ENCODE results near the gene TCP10L. TPM values are rescaled to one million over a fixed set of nuclear protein-coding genes. Genes with fewer than 3 reads are reported as not detected.

The TCP10L gene
- total and polyA plus RNA-seq, 2 of the 13 experiments (the other 11 are each of a cell fraction or from before 2014, with no cell fraction given) = 0.90 to 2.4 TPM

DNA sequence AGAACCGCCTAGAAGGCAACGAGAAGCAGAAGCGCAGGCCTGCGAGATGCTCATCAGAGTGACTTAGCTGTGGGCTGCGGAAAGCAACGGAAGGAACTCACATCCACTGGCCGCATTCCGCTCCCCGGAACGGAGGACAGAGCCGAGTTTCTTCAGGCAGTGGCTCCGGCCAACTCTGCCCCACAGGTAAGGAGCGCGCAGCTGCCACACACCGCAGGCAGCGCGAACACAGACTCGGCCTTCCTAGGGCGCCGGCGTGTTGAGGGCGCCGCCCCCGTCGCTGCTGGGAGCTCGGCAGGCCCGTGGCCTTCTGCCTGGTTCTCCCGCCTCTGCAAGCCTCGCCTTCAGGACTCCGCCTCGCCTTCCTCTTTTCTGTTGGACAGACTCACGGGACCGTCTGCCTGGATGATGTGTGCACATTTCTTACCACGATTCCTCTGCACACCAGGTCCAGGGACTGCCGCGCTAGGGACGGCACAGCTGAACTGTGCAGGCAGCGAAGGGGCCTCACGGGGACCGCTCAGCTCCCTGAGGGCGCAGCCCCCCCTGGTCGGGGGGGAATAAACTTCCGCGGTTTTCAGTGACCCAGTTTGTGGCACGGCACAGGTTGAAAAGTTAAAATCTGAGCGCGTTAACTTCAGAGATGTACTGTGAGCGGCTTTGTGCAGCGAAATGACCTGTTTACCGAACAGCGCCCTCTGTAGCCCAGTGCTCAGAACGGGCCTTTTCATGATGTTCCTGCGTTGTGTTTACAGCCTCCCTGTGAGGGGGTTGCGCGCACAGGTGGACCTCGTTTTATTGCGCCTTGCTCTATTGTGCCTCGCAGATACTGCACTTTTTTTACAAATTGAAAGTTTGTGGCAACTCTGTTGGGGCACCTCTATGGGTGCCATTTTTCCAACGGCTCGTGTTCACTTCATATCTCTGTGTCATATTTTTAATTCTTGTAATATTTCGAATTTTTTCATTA lies 15.8 kb downstream of the TCP10L start (continued):
- TF ChIP-seq CENPT (CRISPR knock-in tag; IDR thresholded peaks at IDR 0.05; ENCODE audit: low read depth) = no peak
- no peak for TF ChIP-seq KLF16 (CRISPR knock-in tag; IDR thresholded peaks at IDR 0.05)
- TF ChIP-seq, protein P1, sequence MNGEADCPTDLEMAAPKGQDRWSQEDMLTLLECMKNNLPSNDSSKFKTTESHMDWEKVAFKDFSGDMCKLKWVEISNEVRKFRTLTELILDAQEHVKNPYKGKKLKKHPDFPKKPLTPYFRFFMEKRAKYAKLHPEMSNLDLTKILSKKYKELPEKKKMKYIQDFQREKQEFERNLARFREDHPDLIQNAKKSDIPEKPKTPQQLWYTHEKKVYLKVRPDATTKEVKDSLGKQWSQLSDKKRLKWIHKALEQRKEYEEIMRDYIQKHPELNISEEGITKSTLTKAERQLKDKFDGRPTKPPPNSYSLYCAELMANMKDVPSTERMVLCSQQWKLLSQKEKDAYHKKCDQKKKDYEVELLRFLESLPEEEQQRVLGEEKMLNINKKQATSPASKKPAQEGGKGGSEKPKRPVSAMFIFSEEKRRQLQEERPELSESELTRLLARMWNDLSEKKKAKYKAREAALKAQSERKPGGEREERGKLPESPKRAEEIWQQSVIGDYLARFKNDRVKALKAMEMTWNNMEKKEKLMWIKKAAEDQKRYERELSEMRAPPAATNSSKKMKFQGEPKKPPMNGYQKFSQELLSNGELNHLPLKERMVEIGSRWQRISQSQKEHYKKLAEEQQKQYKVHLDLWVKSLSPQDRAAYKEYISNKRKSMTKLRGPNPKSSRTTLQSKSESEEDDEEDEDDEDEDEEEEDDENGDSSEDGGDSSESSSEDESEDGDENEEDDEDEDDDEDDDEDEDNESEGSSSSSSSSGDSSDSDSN (CRISPR knock-in tag; IDR thresholded peaks at IDR 0.05) = peak; percentile 98
- TF ChIP-seq KAT8 (CRISPR knock-in tag; IDR thresholded peaks at IDR 0.05) = peak; percentile 64
- peak in 1 of 2 experiments; percentile 5; a peak in 1 of 4 replicates for TF ChIP-seq EP300 (IDR thresholded peaks at IDR 0.05; ENCODE audit: low read depth in 2 of 2, low read length in 2 of 2)
- TF ChIP-seq EP300 (CRISPR knock-in tag; IDR thresholded peaks at IDR 0.05; ENCODE audit: borderline replicate concordance) = peak; percentile 8; the same call in 1 of the 2 replicates
- TF ChIP-seq SNAI1 (CRISPR knock-in tag; IDR thresholded peaks at IDR 0.05; ENCODE audit: borderline replicate concordance) = peak; percentile 77; the same call in 1 of the 2 replicates
- peak; percentile 93 for TF ChIP-seq FOXO1 (CRISPR knock-in tag; IDR thresholded peaks at IDR 0.05)
- no peak for TF ChIP-seq GPN1 (CRISPR knock-in tag; IDR thresholded peaks at IDR 0.05; ENCODE audit: borderline replicate concordance)
- no peak for TF ChIP-seq RARA (CRISPR knock-in tag; IDR thresholded peaks at IDR 0.05)
- TF ChIP-seq SRSF9 (IDR thresholded peaks at IDR 0.05; ENCODE audit: borderline replicate concordance, insufficient read depth, low read depth, low read length, poor library complexity, severe bottlenecking) = no peak
- 0 out of 2 replicates have a peak, but pooled peaks have one; percentile 47 for TF ChIP-seq SPEN (CRISPR knock-in tag; IDR thresholded peaks at IDR 0.05; ENCODE audit: low read depth)
- TF ChIP-seq SRF (IDR thresholded peaks at IDR 0.05; ENCODE audit: low read depth, low read length) = no peak
- TF ChIP-seq, protein P2, sequence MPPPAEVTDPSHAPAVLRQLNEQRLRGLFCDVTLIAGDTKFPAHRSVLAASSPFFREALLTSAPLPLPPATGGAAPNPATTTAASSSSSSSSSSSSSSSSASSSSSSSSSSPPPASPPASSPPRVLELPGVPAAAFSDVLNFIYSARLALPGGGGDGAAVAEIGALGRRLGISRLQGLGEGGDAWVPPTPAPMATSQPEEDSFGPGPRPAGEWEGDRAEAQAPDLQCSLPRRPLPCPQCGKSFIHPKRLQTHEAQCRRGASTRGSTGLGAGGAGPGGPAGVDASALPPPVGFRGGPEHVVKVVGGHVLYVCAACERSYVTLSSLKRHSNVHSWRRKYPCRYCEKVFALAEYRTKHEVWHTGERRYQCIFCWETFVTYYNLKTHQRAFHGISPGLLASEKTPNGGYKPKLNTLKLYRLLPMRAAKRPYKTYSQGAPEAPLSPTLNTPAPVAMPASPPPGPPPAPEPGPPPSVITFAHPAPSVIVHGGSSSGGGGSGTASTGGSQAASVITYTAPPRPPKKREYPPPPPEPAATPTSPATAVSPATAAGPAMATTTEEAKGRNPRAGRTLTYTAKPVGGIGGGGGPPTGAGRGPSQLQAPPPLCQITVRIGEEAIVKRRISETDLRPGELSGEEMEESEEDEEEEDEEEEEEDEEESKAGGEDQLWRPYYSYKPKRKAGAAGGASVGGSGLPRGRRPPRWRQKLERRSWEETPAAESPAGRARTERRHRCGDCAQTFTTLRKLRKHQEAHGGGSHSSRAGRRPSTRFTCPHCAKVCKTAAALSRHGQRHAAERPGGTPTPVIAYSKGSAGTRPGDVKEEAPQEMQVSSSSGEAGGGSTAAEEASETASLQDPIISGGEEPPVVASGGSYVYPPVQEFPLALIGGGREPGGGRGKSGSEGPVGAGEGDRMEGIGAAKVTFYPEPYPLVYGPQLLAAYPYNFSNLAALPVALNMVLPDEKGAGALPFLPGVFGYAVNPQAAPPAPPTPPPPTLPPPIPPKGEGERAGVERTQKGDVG (CRISPR knock-in tag; IDR thresholded peaks at IDR 0.05; ENCODE audit: borderline replicate concordance) = peak; percentile 65; the same call in 1 of the 2 replicates
- peak; percentile 57 for TF ChIP-seq ZNF205 (CRISPR knock-in tag; IDR thresholded peaks at IDR 0.05)
- TF ChIP-seq, protein P3, sequence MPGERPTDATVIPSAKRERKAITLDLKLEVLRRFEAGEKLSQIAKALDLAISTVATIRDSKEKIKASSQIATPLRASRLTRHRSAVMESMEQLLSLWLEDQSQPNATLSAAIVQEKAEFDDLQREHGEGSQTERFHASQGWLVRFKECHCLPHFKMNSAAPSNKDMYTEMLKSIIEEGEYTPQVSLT (CRISPR knock-in tag; IDR thresholded peaks at IDR 0.05; ENCODE audit: borderline replicate concordance, low read depth) = no peak
- TF ChIP-seq FOXP1 (IDR thresholded peaks at IDR 0.05) = peak; percentile 31; the same call in 1 of the 2 replicates
- peak; percentile 90 for TF ChIP-seq FOXP1 (CRISPR knock-in tag; IDR thresholded peaks at IDR 0.05)
- peak; percentile 82; the same call in 1 of the 2 replicates for TF ChIP-seq FOXK1 (CRISPR knock-in tag; IDR thresholded peaks at IDR 0.05; ENCODE audit: borderline replicate concordance, low read depth)
- TF ChIP-seq PHF20 (CRISPR knock-in tag; IDR thresholded peaks at IDR 0.05) = no peak; the same call in 1 of the 2 replicates
- TF ChIP-seq MED1 (CRISPR knock-in tag; IDR thresholded peaks at IDR 0.05) = 0 out of 2 replicates have a peak, but pooled peaks have one; percentile 21

All from HepG2 (cell line).